HepG2 (cell line): ENCODE measurements around the gene EMC1. TPM values are rescaled to one million over a fixed set of nuclear protein-coding genes. Genes with fewer than 3 reads are reported as not detected.

ENCODE experiments used
- ATAC-seq: fragments of 200-7000 bp; cut with Tn5 transposase; 3 replicates; pipeline ENCODE4 v1.9.1; 2020; ENCODE audit warnings: mild to moderate bottlenecking, moderate library complexity
- BruUV-seq: library from RNA; stranded (reverse); fragments of 400-500 nt; replicated peaks from 2 replicates; lab custom pipeline; 2021; lab: Mats Ljungman, UMichigan
- CTCF ChIA-PET: fragments of 300-600 bp; formaldehyde crosslinking; extraction: SDS; loops from one replicate; lab custom pipeline; 2021; ENCODE audit warnings: low total read pairs, inconsistent platforms, low intra/inter-chr PET ratio; lab: Yijun Ruan, JAX
- POLR2A ChIA-PET: fragments of 350-600 bp; sonication (Branson Sonifier 250); formaldehyde crosslinking; loops from one replicate; lab custom pipeline; 2020; ENCODE audit warnings: antibody characterized with exemption, inconsistent platforms; lab: Yijun Ruan, JAX
- DNase-seq: peaks from one replicate; pipeline ENCODE4 v3.0.0-alpha.2; 2015; ENCODE audit warnings: low spot score
- FAIRE-seq: peaks from 3 replicates; lab custom pipeline; 2011; peaks lifted over from hg19 to GRCh38; lab: Jason Lieb, UNC
- H2AFZ ChIP-seq: one replicate; pipeline ENCODE4 v1.6.1; 2011; ENCODE audit warnings: low read length, inconsistent platforms
- H3K27ac ChIP-seq: fragments of 300-600 bp; 3 replicates; pipeline ENCODE4 v1.8.0; 2011; ENCODE audit warnings: mixed run types, mild to moderate bottlenecking, mixed read lengths, low read length, inconsistent platforms; ENCODE audit not compliant: insufficient read depth; ENCODE audit errors: extremely low read length
- H3K27me3 ChIP-seq, 2 experiments: fragments of 200-600 bp in 1 of 2; 2 replicates in 1 of 2; 3 replicates in 1 of 2; pipeline versions ENCODE4 v1.6.0 to v1.8.0; 2011; ENCODE audit warnings: low read length in 2 of 2, mild to moderate bottlenecking in 2 of 2, moderate library complexity in 2 of 2, inconsistent platforms in 1 of 2; ENCODE audit not compliant: insufficient read depth in 2 of 2, control insufficient read depth in 1 of 2
- H3K36me3 ChIP-seq, 2 experiments: fragments of 200-600 bp in 1 of 2; replicated peaks in 1 of 2; 2 replicates in 1 of 2; 3 replicates in 1 of 2; pipeline versions ENCODE4 v1.5.1 to v1.8.0; 2011; ENCODE audit warnings: low read length in 2 of 2, inconsistent platforms in 1 of 2; ENCODE audit not compliant: insufficient read depth in 2 of 2, control insufficient read depth in 1 of 2
- H3K4me1 ChIP-seq: 2 replicates; pipeline ENCODE4 v1.5.1; 2012; ENCODE audit warnings: low read length, inconsistent platforms; ENCODE audit not compliant: insufficient read depth
- H3K4me2 ChIP-seq: 2 replicates; pipeline ENCODE4 v1.6.0; 2011; ENCODE audit warnings: low read depth, low read length, inconsistent platforms
- H3K4me3 ChIP-seq, 3 experiments: fragments of 200-600 bp in 1 of 3; sonication (generic), shearing (Covaris generic) in 1 of 3; replicated peaks in 1 of 3; 2 replicates each; pipeline ENCODE4 v1.5.1; 2011 to 2016; ENCODE audit warnings: low read length in 3 of 3, inconsistent platforms in 2 of 3, low read depth in 2 of 3, mild to moderate bottlenecking in 2 of 3, control low read depth in 1 of 3, mixed read lengths in 1 of 3; ENCODE audit not compliant: insufficient read depth in 1 of 3
- H3K79me2 ChIP-seq: one replicate; pipeline ENCODE4 v1.6.1; 2011; ENCODE audit warnings: low read length, inconsistent platforms; ENCODE audit not compliant: insufficient read depth
- H3K9ac ChIP-seq: 2 replicates; pipeline ENCODE4 v1.6.0; 2011; ENCODE audit warnings: mild to moderate bottlenecking, low read depth, low read length, inconsistent platforms; ENCODE audit not compliant: insufficient read depth
- H3K9me3 ChIP-seq: 2 replicates; pipeline ENCODE4 v1.5.1; 2012; ENCODE audit warnings: mild to moderate bottlenecking, low read length
- H4K20me1 ChIP-seq: 2 replicates; pipeline ENCODE4 v1.6.0; 2011; ENCODE audit warnings: inconsistent platforms, mild to moderate bottlenecking, low read length, moderate library complexity; ENCODE audit not compliant: insufficient read depth
- HINFP ChIP-seq: sonication (generic); formaldehyde crosslinking; IDR thresholded peaks from 2 replicates; pipeline ENCODE4 v1.4.0; 2020; ENCODE audit warnings: low read depth, mild to moderate bottlenecking, missing genetic modification reagents
- MIER2 ChIP-seq: IDR thresholded peaks from 2 replicates; pipeline ENCODE4 v1.6.1; 2016; ENCODE audit warnings: missing biosample characterization, missing genetic modification reagents
- MXD3 ChIP-seq: IDR thresholded peaks from 2 replicates; pipeline ENCODE4 v1.6.1; 2016; ENCODE audit warnings: mild to moderate bottlenecking, missing biosample characterization, missing genetic modification reagents
- ZNF407 ChIP-seq: sonication (generic); formaldehyde crosslinking; IDR thresholded peaks from one replicate; pipeline ENCODE4 v1.5.1; 2020; ENCODE audit warnings: mild to moderate bottlenecking, missing genetic modification reagents; ENCODE audit errors: not compliant biosample characterization
- WGBS: methylation state at CpG from one replicate; pipeline ENCODE4 v1.1.6; 2017; ENCODE audit warnings: low lambda C conversion rate; 5-methylcytosine and 5-hydroxymethylcytosine counted together
- in situ Hi-C: cut with HindIII; loops from 2 replicates; pipeline ENCODE4 v1.10.0; 2017; ENCODE audit warnings: low pct_unique_long_range_greater_than_20kb; ENCODE audit not compliant: extremely low pct_ligation_motif_present
- intact Hi-C: fragments of 100-400 bp; cut with micrococcal nuclease; formaldehyde crosslinking; loops from one replicate; pipeline ENCODE4 v1.10.0; 2022; ENCODE audit not compliant: unreplicated experiment
- polyA plus RNA-seq, 8 experiments: library from polyadenylated mRNA; depleted of rRNA in 3 of 8; stranded (reverse) in 7 of 8; unstranded in 1 of 8; fragments of >200 nt; fragmentation: Illumina TruSeq in 4 of 8; extraction: Trizol in 4 of 8; gene quantifications; 2 replicates each; pipeline versions ENCODE4 v1.2.1 to v1.2.3, GENCODE V29; 2011 to 2016; ENCODE audit warnings: low read depth in 4 of 8, missing spikeins in 1 of 8, mixed read lengths in 1 of 8; ENCODE audit not compliant: insufficient read depth in 1 of 8
- total RNA-seq, 5 experiments: library from RNA; depleted of rRNA; stranded (reverse); fragments of >200 nt; fragmentation: Illumina TruSeq; extraction: Trizol; gene quantifications; 2 replicates each; pipeline ENCODE4 v1.2.3, GENCODE V29; 2016; ENCODE audit warnings: low read depth in 1 of 5

Gene EMC1
- total and polyA plus RNA-seq, 2 of the 13 experiments (the other 11 are each of a cell fraction or from before 2014, with no cell fraction given) = 38.0 to 61.3 TPM

GRCh38 chr1:19209439-19209989, 41.8 kb downstream of the EMC1 start (continued):
- no peak for TF ChIP-seq ZNF407 (CRISPR knock-in tag)

GRCh38 chr1:19208710-19209438, 42.5 kb downstream of the EMC1 start:
- H3K4me2 ChIP-seq = peak overlapping the region; percentile 82
- no peak for FAIRE-seq
- ATAC-seq = no peak
- H3K27ac ChIP-seq = peak overlapping the region; percentile 92
- intact Hi-C loops (no loop called here), in situ Hi-C loops (no loop called here)
- ChIA-PET POLR2A (interaction anchor here (0.6 to 1.8 kb wide), 2 partner anchors 14 to 40 kb away, joined by 3 to 4 read pairs; no protein-coding TSS in a partner anchor), CTCF (no interaction called here)
- DNase-seq = no peak
- H3K9me3 ChIP-seq = no peaks in the 10 kb centered on the region
- peaks cover 82% of the 10 kb centered on the region for H3K4me1 ChIP-seq
- peak overlapping the region; percentile 84 to 87 (median 84) for H3K4me3 ChIP-seq
- WGBS = 13% methylated on average over 8 of the region's 8 CpGs
- H3K36me3 ChIP-seq = peaks cover 5 to 10% of the 10 kb centered on the region in 2 experiments; a peak in 4 of 5 replicates
- H3K9ac ChIP-seq = peak overlapping the region; percentile 93
- peaks cover 34% of the 10 kb centered on the region for H4K20me1 ChIP-seq
- H3K79me2 ChIP-seq = peaks cover 91% of the 10 kb centered on the region
- H2AFZ ChIP-seq = no peak overlapping the region
- peaks cover 0 to 4% of the 10 kb centered on the region in 2 experiments; a peak in 1 of 5 replicates for H3K27me3 ChIP-seq
- BruUV-seq = no TSS peak
- TF ChIP-seq HINFP (no peak), MXD3 (CRISPR knock-in tag) (no peak), MIER2 (CRISPR knock-in tag) (no peak)
- TF ChIP-seq, all 625 proteins: peak for 0
